K562 (cell line): ENCODE results near the gene RUNDC1. TPM values are rescaled to one million over a fixed set of nuclear protein-coding genes. Genes with fewer than 3 reads are reported as not detected.
A peak's percentile ranks its signal among the peaks of the same experiment; 100 is the strongest.

Experiments used
- CEBPG ChIP-seq, 3 experiments: fragments of 200-800 bp in 1 of 3; sonication (Bioruptor generic) in 1 of 3; sonication (generic) in 1 of 3; formaldehyde crosslinking in 1 of 3; IDR thresholded peaks in 2 of 3; conservative IDR thresholded peaks in 1 of 3; 2 replicates each; pipeline versions ENCODE4 v1.6.1 to v1.8.0; 2016 to 2022; ENCODE audit warnings: missing compliant biosample characterization in 2 of 3, missing genetic modification characterization in 2 of 3, mild to moderate bottlenecking in 1 of 3, missing genetic modification reagents in 1 of 3
- DACH1 ChIP-seq: fragments of 450-650 bp; IDR thresholded peaks from 2 replicates; pipeline ENCODE4 v1.6.1; 2018; ENCODE audit not compliant: partially characterized antibody
- FIP1L1 ChIP-seq: fragments of 200-400 bp; formaldehyde crosslinking; IDR thresholded peaks from 2 replicates; pipeline ENCODE4 v1.6.1; 2018; ENCODE audit warnings: mild to moderate bottlenecking, low read depth, low read length; ENCODE audit not compliant: poor library complexity, severe bottlenecking
- FOXA3 ChIP-seq, 2 experiments: fragments of 450-650 bp in 1 of 2; sonication (generic) in 1 of 2; formaldehyde crosslinking; IDR thresholded peaks in 1 of 2; conservative IDR thresholded peaks in 1 of 2; 2 replicates each; pipeline versions ENCODE4 v1.4.0 to v1.8.0; 2020 to 2022; ENCODE audit warnings: mild to moderate bottlenecking in 2 of 2, missing genetic modification reagents in 1 of 2
- GATAD2A ChIP-seq: fragments of 450-650 bp; IDR thresholded peaks from 2 replicates; pipeline ENCODE4 v1.6.1; 2017
- HIVEP1 ChIP-seq: fragments of 250-450 bp; sonication (Bioruptor Pico); IDR thresholded peaks from 2 replicates; pipeline ENCODE4 v1.4.0; 2020; ENCODE audit warnings: mild to moderate bottlenecking
- JUN ChIP-seq, 2 experiments: sonication (generic) in 1 of 2; formaldehyde crosslinking in 1 of 2; IDR thresholded peaks; 2 replicates each; pipeline versions ENCODE4 v1.6.1 to v1.8.0; 2012 to 2022; ENCODE audit warnings: borderline replicate concordance in 2 of 2, mild to moderate bottlenecking in 2 of 2, improper control_type of control experiment in 1 of 2, low read depth in 1 of 2, low read length in 1 of 2, missing genetic modification reagents in 1 of 2
- LCOR ChIP-seq: sonication (generic); formaldehyde crosslinking; IDR thresholded peaks from 2 replicates; pipeline ENCODE4 v1.8.0; 2022; ENCODE audit warnings: mild to moderate bottlenecking, missing genetic modification reagents
- NFE2L1 ChIP-seq: fragments of 450-650 bp; IDR thresholded peaks from 2 replicates; pipeline ENCODE4 v1.6.1; 2016; ENCODE audit warnings: missing genetic modification characterization, low read depth, mild to moderate bottlenecking, missing compliant biosample characterization, moderate library complexity, borderline replicate concordance
- PCBP2 ChIP-seq: fragments of 200-400 bp; formaldehyde crosslinking; IDR thresholded peaks from 2 replicates; pipeline ENCODE4 v1.6.1; 2018; ENCODE audit warnings: low read length, low read depth, mild to moderate bottlenecking, moderate library complexity; ENCODE audit not compliant: poor library complexity, severe bottlenecking
- RCOR1 ChIP-seq, 2 experiments: IDR thresholded peaks; 2 replicates each; pipeline ENCODE4 v1.6.1; 2012; ENCODE audit warnings: low read depth in 2 of 2, low read length in 2 of 2, borderline replicate concordance in 1 of 2, improper control_type of control experiment in 1 of 2
- SIRT6 ChIP-seq: IDR thresholded peaks from one replicate; pipeline ENCODE4 v1.6.1; 2012; ENCODE audit warnings: low read depth, mild to moderate bottlenecking, control low read depth, inconsistent platforms, low read length, moderate library complexity
- TGIF2 ChIP-seq: sonication (generic); formaldehyde crosslinking; IDR thresholded peaks from 2 replicates; pipeline ENCODE4 v1.8.1; 2022; ENCODE audit warnings: mild to moderate bottlenecking, missing genetic modification reagents, moderate library complexity
- THRAP3 ChIP-seq: fragments of 450-650 bp; IDR thresholded peaks from 2 replicates; pipeline ENCODE4 v1.6.1; 2016; ENCODE audit warnings: mild to moderate bottlenecking, inconsistent platforms, borderline replicate concordance
- ZKSCAN1 ChIP-seq: fragments of 150-350 bp; IDR thresholded peaks from 2 replicates; pipeline ENCODE4 v1.6.1; 2016; ENCODE audit warnings: low read depth, low read length
- ZNF311 ChIP-seq: fragments of 250-450 bp; sonication (Bioruptor Pico); IDR thresholded peaks from 2 replicates; pipeline ENCODE4 v1.4.0; 2020; ENCODE audit warnings: mild to moderate bottlenecking, moderate library complexity
- ZNF644 ChIP-seq: fragments of 200-800 bp; sonication (Bioruptor generic); IDR thresholded peaks from 2 replicates; pipeline ENCODE4 v1.6.1; 2016; ENCODE audit warnings: low read depth, missing genetic modification characterization, missing compliant biosample characterization
- polyA plus RNA-seq, 8 experiments: library from polyadenylated mRNA; depleted of rRNA in 4 of 8; stranded (reverse) in 5 of 8; unstranded in 3 of 8; fragments of >200 nt; fragmentation: Nextera tagmentation in 2 of 8; fragmentation: Illumina TruSeq in 1 of 8; extraction: Ambion mirVana in 2 of 8; extraction: Trizol in 1 of 8; gene quantifications; 2 replicates each; pipeline versions ENCODE4 v1.2.1 to v1.2.3, GENCODE V29; 2011 to 2014; ENCODE audit warnings: inconsistent platforms in 1 of 8, missing spikeins in 1 of 8
- total RNA-seq, 7 experiments: library from RNA; depleted of rRNA in 6 of 7; stranded (reverse); fragments of >200 nt in 6 of 7; fragmentation: Illumina TruSeq in 2 of 7; extraction: Trizol in 2 of 7; gene quantifications; 2 replicates each; pipeline versions ENCODE4 v1.2.1 to v1.2.3, GENCODE V29; 2011 to 2021; ENCODE audit warnings: low replicate concordance in 1 of 7
- TF ChIP-seq, protein P1 (sequence below): sonication (generic); formaldehyde crosslinking; IDR thresholded peaks from 2 replicates; pipeline ENCODE4 v1.8.0; 2022; ENCODE audit warnings: mild to moderate bottlenecking, low read depth, missing genetic modification reagents
- TF ChIP-seq, protein P2 (sequence below): fragments of 450-650 bp; IDR thresholded peaks from 2 replicates; pipeline ENCODE4 v1.6.1; 2014; ENCODE audit warnings: low read depth, mild to moderate bottlenecking, moderate library complexity, borderline replicate concordance
- TF ChIP-seq, protein P3 (sequence below): IDR thresholded peaks from 2 replicates; pipeline ENCODE4 v1.6.1; 2011; ENCODE audit warnings: borderline replicate concordance, low read depth, mild to moderate bottlenecking, moderate library complexity, low read length; ENCODE audit not compliant: insufficient read depth, poor library complexity, severe bottlenecking

RUNDC1 gene
- total and polyA plus RNA-seq, 9 of the 15 experiments (the other 6 are each of a cell fraction or from before 2014, with no cell fraction given) = 3.4 to 12.6 (median 9.4) TPM

DNA sequence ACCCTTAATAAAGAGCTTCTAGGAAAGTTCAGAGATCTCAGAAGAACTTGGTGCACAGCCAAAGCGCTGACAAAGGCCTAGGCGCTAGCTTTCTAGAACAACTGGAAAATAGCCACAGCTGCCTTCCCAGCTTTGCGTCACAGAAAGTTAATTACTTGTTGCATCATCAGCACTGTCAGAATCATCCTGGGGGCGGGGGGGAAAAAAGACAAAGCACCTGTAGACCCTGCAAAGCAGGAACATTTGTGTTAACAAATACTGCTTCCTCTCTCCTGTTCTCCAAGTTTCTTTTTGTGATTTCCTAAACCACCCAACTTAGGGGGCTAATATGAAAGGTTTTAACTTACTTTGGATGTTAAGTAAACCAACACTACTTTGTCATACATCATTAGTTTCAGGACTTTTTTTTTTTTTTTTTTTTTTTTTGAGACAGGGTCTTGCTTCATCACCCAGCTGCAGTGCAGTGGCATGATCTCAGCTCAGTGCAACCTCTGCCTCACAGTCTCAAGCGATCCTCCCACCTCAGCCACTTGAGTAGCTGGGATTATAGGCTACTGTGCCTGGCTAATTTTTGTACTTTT lies 11.3 kb upstream of the RUNDC1 start (continued):
- TF ChIP-seq ZNF311 (no peak), HIVEP1 (no peak), THRAP3 (no peak), DACH1 (no peak), SIRT6 (no peak), ZKSCAN1 (no peak), CEBPG (CRISPR knock-in tag; IDR thresholded peaks at IDR 0.05) (peak; percentile 78), CEBPG (tag; conservative IDR thresholded peaks at IDR 0.05 in 1 of 2, IDR thresholded peaks at IDR 0.05 in 1 of 2) (peak; percentile 96 to 97), TGIF2 (CRISPR knock-in tag) (no peak), NFE2L1 (no peak), ZNF644 (no peak), RCOR1 (IDR thresholded peaks at IDR 0.05; ENCODE audit: borderline replicate concordance in 1 of 2, low read depth in 2 of 2, low read length in 2 of 2) (0 out of 4 replicates have a peak, but pooled peaks of 1 of the 2 experiments have one; percentile 3), FIP1L1 (no peak), JUN (IDR thresholded peaks at IDR 0.05; ENCODE audit: borderline replicate concordance, low read depth, low read length) (no peak), JUN (CRISPR knock-in tag; IDR thresholded peaks at IDR 0.05; ENCODE audit: borderline replicate concordance) (no peak), PCBP2 (no peak), GATAD2A (no peak), LCOR (CRISPR knock-in tag) (no peak), FOXA3 (CRISPR knock-in tag; conservative IDR thresholded peaks at IDR 0.05 in 1 of 2, IDR thresholded peaks at IDR 0.05 in 1 of 2) (no peak)
- TF ChIP-seq, protein P1, sequence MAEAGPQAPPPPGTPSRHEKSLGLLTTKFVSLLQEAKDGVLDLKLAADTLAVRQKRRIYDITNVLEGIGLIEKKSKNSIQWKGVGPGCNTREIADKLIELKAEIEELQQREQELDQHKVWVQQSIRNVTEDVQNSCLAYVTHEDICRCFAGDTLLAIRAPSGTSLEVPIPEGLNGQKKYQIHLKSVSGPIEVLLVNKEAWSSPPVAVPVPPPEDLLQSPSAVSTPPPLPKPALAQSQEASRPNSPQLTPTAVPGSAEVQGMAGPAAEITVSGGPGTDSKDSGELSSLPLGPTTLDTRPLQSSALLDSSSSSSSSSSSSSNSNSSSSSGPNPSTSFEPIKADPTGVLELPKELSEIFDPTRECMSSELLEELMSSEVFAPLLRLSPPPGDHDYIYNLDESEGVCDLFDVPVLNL (CRISPR knock-in tag) = no peak
- TF ChIP-seq, protein P2, sequence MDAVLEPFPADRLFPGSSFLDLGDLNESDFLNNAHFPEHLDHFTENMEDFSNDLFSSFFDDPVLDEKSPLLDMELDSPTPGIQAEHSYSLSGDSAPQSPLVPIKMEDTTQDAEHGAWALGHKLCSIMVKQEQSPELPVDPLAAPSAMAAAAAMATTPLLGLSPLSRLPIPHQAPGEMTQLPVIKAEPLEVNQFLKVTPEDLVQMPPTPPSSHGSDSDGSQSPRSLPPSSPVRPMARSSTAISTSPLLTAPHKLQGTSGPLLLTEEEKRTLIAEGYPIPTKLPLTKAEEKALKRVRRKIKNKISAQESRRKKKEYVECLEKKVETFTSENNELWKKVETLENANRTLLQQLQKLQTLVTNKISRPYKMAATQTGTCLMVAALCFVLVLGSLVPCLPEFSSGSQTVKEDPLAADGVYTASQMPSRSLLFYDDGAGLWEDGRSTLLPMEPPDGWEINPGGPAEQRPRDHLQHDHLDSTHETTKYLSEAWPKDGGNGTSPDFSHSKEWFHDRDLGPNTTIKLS = no peak
- TF ChIP-seq, protein P3, sequence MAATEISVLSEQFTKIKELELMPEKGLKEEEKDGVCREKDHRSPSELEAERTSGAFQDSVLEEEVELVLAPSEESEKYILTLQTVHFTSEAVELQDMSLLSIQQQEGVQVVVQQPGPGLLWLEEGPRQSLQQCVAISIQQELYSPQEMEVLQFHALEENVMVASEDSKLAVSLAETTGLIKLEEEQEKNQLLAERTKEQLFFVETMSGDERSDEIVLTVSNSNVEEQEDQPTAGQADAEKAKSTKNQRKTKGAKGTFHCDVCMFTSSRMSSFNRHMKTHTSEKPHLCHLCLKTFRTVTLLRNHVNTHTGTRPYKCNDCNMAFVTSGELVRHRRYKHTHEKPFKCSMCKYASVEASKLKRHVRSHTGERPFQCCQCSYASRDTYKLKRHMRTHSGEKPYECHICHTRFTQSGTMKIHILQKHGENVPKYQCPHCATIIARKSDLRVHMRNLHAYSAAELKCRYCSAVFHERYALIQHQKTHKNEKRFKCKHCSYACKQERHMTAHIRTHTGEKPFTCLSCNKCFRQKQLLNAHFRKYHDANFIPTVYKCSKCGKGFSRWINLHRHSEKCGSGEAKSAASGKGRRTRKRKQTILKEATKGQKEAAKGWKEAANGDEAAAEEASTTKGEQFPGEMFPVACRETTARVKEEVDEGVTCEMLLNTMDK = no peak
